ENCODE results near the gene HTR7. TPM values are rescaled to one million over a fixed set of nuclear protein-coding genes. Genes with fewer than 3 reads are reported as not detected.

HTR7 gene
- total and polyA plus RNA-seq, 8 donors: 0.12 to 0.65 (median 0.24) TPM

DNA sequence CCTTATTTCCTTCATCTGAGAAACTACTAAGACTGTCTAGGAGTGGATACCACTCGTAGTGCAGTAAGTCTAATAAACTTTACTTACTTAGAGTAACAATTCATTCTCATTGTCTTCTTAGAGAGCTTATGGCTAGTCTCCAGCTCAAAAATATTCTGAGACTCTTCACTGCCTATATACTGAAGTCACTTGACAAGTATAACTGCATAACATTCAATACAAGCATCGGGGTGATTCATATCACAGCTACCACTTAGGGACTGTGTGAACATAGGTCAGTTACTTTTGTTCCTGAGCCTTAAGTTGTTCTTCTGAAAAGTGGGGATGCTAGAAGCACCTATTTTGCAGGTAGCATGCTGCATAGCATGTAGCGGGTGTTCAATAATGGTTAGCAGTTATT is 111.0 kb downstream of the HTR7 start:
- H3K4me3 ChIP-seq: no peak overlapping the region
- no peaks in the 10 kb centered on the region for H3K9me3 ChIP-seq
- no peaks in the 10 kb centered on the region for H3K36me3 ChIP-seq
- DNase-seq (no peak), ATAC-seq (no peak)
- intact Hi-C loops (cut with DNase I): no loop called here
- TF ChIP-seq CTCF (IDR thresholded peaks at IDR 0.05): no peak
- H3K27ac ChIP-seq: no peak overlapping the region
- H3K27me3 ChIP-seq: no peaks in the 10 kb centered on the region
- H3K4me1 ChIP-seq: no peaks in the 10 kb centered on the region

DNA sequence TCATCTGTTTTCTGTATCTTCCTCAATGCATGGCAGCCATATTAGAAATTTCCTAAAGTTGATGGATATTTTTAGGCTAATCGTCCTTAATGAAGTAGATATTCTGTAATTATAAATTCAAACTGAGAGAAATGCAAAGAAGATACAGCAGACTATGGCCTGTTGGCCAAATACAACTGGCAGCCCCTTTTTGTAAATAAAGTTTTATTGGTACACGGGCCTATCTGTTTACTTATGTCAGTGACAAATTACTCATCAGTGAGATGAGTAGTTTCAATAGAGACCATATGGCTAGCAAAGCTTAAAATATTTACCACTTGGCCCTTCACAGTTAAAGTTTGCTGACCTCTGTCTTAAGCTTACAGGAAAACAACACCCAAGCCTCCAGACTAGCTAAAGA is 112.3 kb downstream of the HTR7 start:
- H3K9me3 ChIP-seq: no peaks in the 10 kb centered on the region
- no peaks in the 10 kb centered on the region for H3K27me3 ChIP-seq
- no peaks in the 10 kb centered on the region for H3K4me1 ChIP-seq
- no peak for TF ChIP-seq CTCF (IDR thresholded peaks at IDR 0.05)
- intact Hi-C loops (cut with DNase I): no loop called here
- H3K36me3 ChIP-seq: no peaks in the 10 kb centered on the region
- no peak for DNase-seq
- no peak overlapping the region for H3K4me3 ChIP-seq
- no peak overlapping the region for H3K27ac ChIP-seq
- no peak for ATAC-seq

DNA sequence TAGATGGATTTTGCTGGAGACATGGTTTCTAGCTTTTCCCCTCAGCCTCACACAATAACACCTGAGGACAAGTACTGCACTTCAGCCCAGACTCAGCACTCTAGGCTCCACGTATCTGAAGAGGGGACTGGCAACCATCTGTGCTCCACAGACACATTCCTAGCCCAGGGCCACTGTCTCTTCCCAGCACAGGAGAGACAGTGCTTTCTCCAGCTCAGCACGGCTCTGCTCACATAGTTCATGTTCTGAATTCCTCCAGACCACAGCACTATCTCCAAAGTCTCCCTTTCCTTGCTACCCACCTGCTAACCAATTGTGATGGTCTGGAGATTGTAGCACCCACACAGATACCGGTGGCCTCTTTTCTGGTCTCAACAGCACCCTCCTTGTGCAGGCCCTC is 114.5 kb downstream of the HTR7 start:
- H3K27me3 ChIP-seq: no peaks in the 10 kb centered on the region
- DNase-seq: no peak
- H3K9me3 ChIP-seq: no peaks in the 10 kb centered on the region
- H3K4me1 ChIP-seq: no peaks in the 10 kb centered on the region
- H3K36me3 ChIP-seq: no peaks in the 10 kb centered on the region
- no peak overlapping the region for H3K4me3 ChIP-seq
- no peak overlapping the region for H3K27ac ChIP-seq
- no peak for TF ChIP-seq CTCF (IDR thresholded peaks at IDR 0.05)
- intact Hi-C loops (cut with DNase I): no loop called here
- ATAC-seq: no peak

GRCh38 chr10:90741926-90742565 is 115.8 kb downstream of the HTR7 start:
- DNase-seq (no peak), ATAC-seq (peak; percentile 61)
- Histone ChIP-seq H3K9me3 (no peaks in the 10 kb centered on the region), H3K4me3 (no peak overlapping the region), H3K4me1 (no peaks in the 10 kb centered on the region), H3K27ac (no peak overlapping the region), H3K27me3 (no peaks in the 10 kb centered on the region), H3K36me3 (no peaks in the 10 kb centered on the region)
- no peak for TF ChIP-seq CTCF (IDR thresholded peaks at IDR 0.05)
- intact Hi-C loops (cut with DNase I): no loop called here

DNA sequence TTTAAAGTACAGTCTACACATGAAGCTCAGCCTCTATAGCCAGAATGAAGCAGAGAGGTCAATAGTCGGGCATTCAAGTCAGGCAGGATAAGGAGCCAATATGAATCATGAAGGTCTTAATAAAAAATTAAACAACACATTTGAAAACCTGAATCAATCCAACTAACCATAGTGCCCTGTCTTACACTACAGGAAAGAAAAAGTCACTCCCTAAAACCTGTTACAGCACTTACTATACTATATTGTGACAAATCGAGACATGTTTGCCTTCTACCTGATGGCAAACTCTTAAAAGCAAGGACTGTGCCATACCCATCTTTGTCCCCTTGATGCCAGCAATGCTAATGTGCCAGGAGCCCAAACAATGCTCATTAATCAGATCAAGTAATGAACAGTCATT is 117.6 kb downstream of the HTR7 start:
- DNase-seq (no peak), ATAC-seq (no peak)
- Histone ChIP-seq H3K36me3 (no peaks in the 10 kb centered on the region), H3K27me3 (no peaks in the 10 kb centered on the region), H3K4me3 (no peak overlapping the region), H3K4me1 (no peaks in the 10 kb centered on the region), H3K27ac (no peak overlapping the region), H3K9me3 (no peaks in the 10 kb centered on the region)
- intact Hi-C loops (cut with DNase I): no loop called here
- no peak for TF ChIP-seq CTCF (IDR thresholded peaks at IDR 0.05)

Data from left lung (tissue), 10 donors.